H1 (cell line): Measurements from ENCODE around the gene CDYL2. TPM values are rescaled to one million over a fixed set of nuclear protein-coding genes. Genes with fewer than 3 reads are reported as not detected.

Experiments used
- CTCF ChIA-PET: fragments of 300-600 bp; sonication (Branson Sonifier 250); formaldehyde crosslinking; loops from one replicate; lab custom pipeline; 2021; ENCODE audit not compliant: partially characterized antibody; lab: Charles Lee
- POLR2A ChIA-PET: fragments of 300-600 bp; sonication (Branson Sonifier 250); formaldehyde crosslinking; loops from one replicate; lab custom pipeline; 2021; ENCODE audit warnings: inconsistent platforms; ENCODE audit not compliant: partially characterized antibody; lab: Charles Lee
- DNase-seq, 2 experiments: peaks; one replicate each; pipeline versions ENCODE4 v3.0.0 to v3.0.0-alpha.2; 2010 to 2022; ENCODE audit warnings: low spot score in 2 of 2, low read depth in 1 of 2, mixed read lengths in 1 of 2
- FAIRE-seq: peaks from 2 replicates; lab custom pipeline; 2011; peaks lifted over from hg19 to GRCh38; lab: Jason Lieb, UNC
- H2AFZ ChIP-seq: 2 replicates; pipeline ENCODE4 v1.8.1; 2012; ENCODE audit warnings: low read length, inconsistent platforms
- H2AK5ac ChIP-seq: 2 replicates; pipeline ENCODE4 v1.6.1; 2013; ENCODE audit warnings: low read depth, low read length
- H2BK120ac ChIP-seq: replicated peaks from 2 replicates; pipeline ENCODE3; 2013; ENCODE audit warnings: low read depth, low read length, inconsistent platforms
- H2BK12ac ChIP-seq: 2 replicates; pipeline ENCODE4 v1.6.1; 2013; ENCODE audit warnings: low read depth, low read length
- H2BK15ac ChIP-seq: 2 replicates; pipeline ENCODE4 v1.6.1; 2013; ENCODE audit warnings: low read length
- H2BK20ac ChIP-seq: 2 replicates; pipeline ENCODE4 v1.6.1; 2013; ENCODE audit warnings: low read length
- H2BK5ac ChIP-seq: 2 replicates; pipeline ENCODE4 v1.6.1; 2013; ENCODE audit warnings: low read depth, low read length
- H3K14ac ChIP-seq: 2 replicates; pipeline ENCODE4 v1.6.1; 2013; ENCODE audit warnings: inconsistent platforms; ENCODE audit not compliant: insufficient read length
- H3K18ac ChIP-seq: 2 replicates; pipeline ENCODE4 v1.6.1; 2013; ENCODE audit warnings: low read length; ENCODE audit errors: extremely low read depth
- H3K23ac ChIP-seq: 2 replicates; pipeline ENCODE4 v1.6.1; 2013; ENCODE audit warnings: inconsistent platforms; ENCODE audit not compliant: insufficient read length
- H3K23me2 ChIP-seq: 2 replicates; pipeline ENCODE4 v1.6.1; 2013; ENCODE audit warnings: low read depth, low read length
- H3K27ac ChIP-seq: 2 replicates; pipeline ENCODE4 v1.6.1; 2011; ENCODE audit warnings: low read depth, low read length, inconsistent platforms
- H3K27me3 ChIP-seq, 4 experiments: replicated peaks in 1 of 4; 1 replicate in 1 of 4; 2 replicates in 3 of 4; pipeline versions ENCODE4 v1.6.1 to v1.8.1; 2011 to 2013; ENCODE audit warnings: low read length in 3 of 4, mild to moderate bottlenecking in 3 of 4, inconsistent platforms in 2 of 4, mixed read lengths in 2 of 4, moderate library complexity in 1 of 4; ENCODE audit not compliant: control insufficient read depth in 3 of 4, insufficient read depth in 3 of 4; ENCODE audit errors: extremely low read depth in 1 of 4
- H3K36me3 ChIP-seq, 4 experiments: 2 replicates each; pipeline versions ENCODE4 v1.6.1 to v1.8.1; 2011 to 2013; ENCODE audit warnings: mild to moderate bottlenecking in 4 of 4, low read length in 3 of 4, moderate library complexity in 2 of 4, control low read depth in 1 of 4, inconsistent platforms in 1 of 4; ENCODE audit not compliant: insufficient read depth in 4 of 4, control insufficient read depth in 2 of 4
- H3K4ac ChIP-seq: replicated peaks from 2 replicates; pipeline ENCODE3; 2013; ENCODE audit warnings: low read length, low read depth, mixed read lengths, inconsistent platforms; ENCODE audit not compliant: insufficient read length
- H3K4me1 ChIP-seq, 4 experiments: replicated peaks in 1 of 4; 1 replicate in 1 of 4; 2 replicates in 3 of 4; pipeline versions ENCODE4 v1.6.1 to v1.8.1; 2011 to 2013; ENCODE audit warnings: low read length in 3 of 4, inconsistent platforms in 2 of 4, mixed read lengths in 1 of 4; ENCODE audit not compliant: insufficient read depth in 4 of 4, control insufficient read depth in 3 of 4
- H3K4me2 ChIP-seq, 2 experiments: 2 replicates each; pipeline versions ENCODE4 v1.6.1 to v1.8.1; 2011 to 2013; ENCODE audit warnings: low read depth in 2 of 2, low read length in 2 of 2, control low read depth in 1 of 2, inconsistent platforms in 1 of 2, mild to moderate bottlenecking in 1 of 2; ENCODE audit not compliant: insufficient read depth in 1 of 2
- H3K4me3 ChIP-seq, 4 experiments: fragments of 200-600, 300-600 bp in 1 of 4; sonication (generic), shearing (Covaris generic), sonication (Bioruptor Twin) in 1 of 4; 2 replicates each; pipeline versions ENCODE4 v1.5.1 to v1.8.1; 2011 to 2016; ENCODE audit warnings: low read length in 4 of 4, low read depth in 3 of 4, control low read depth in 2 of 4, inconsistent platforms in 2 of 4, mild to moderate bottlenecking in 2 of 4, mixed read lengths in 1 of 4, moderate library complexity in 1 of 4; ENCODE audit not compliant: insufficient read depth in 2 of 4; ENCODE audit errors: extremely low read depth in 1 of 4
- H3K56ac ChIP-seq: replicated peaks from 2 replicates; pipeline ENCODE3; 2013; ENCODE audit warnings: low read depth, mild to moderate bottlenecking, mixed read lengths, low read length, inconsistent platforms; ENCODE audit not compliant: insufficient read length
- H3K79me1 ChIP-seq: 2 replicates; pipeline ENCODE4 v1.6.1; 2013; ENCODE audit warnings: low read depth, low read length, control low read depth
- H3K79me2 ChIP-seq, 2 experiments: 2 replicates each; pipeline versions ENCODE4 v1.6.1 to v1.8.1; 2012 to 2013; ENCODE audit warnings: low read length in 2 of 2, mild to moderate bottlenecking in 2 of 2, inconsistent platforms in 1 of 2; ENCODE audit not compliant: insufficient read depth in 2 of 2, control insufficient read depth in 1 of 2
- H3K9ac ChIP-seq, 4 experiments: replicated peaks in 1 of 4; 1 replicate in 1 of 4; 2 replicates in 3 of 4; pipeline versions ENCODE4 v1.6.1 to v1.8.1; 2011 to 2013; ENCODE audit warnings: low read depth in 3 of 4, low read length in 3 of 4, control low read depth in 2 of 4, mild to moderate bottlenecking in 2 of 4, moderate library complexity in 2 of 4, inconsistent platforms in 1 of 4; ENCODE audit errors: extremely low read depth in 1 of 4
- H3K9me3 ChIP-seq, 2 experiments: 2 replicates each; pipeline versions ENCODE4 v1.6.1 to v1.8.1; 2012 to 2013; ENCODE audit warnings: mild to moderate bottlenecking in 2 of 2, moderate library complexity in 2 of 2, control low read depth in 1 of 2, inconsistent platforms in 1 of 2, low read depth in 1 of 2, low read length in 1 of 2, mixed read lengths in 1 of 2; ENCODE audit not compliant: insufficient read depth in 2 of 2
- H4K20me1 ChIP-seq, 2 experiments: replicated peaks in 1 of 2; 2 replicates each; pipeline versions ENCODE3 to v1.8.1; 2011 to 2013; ENCODE audit warnings: inconsistent platforms in 2 of 2, low read length in 2 of 2, mild to moderate bottlenecking in 1 of 2; ENCODE audit not compliant: insufficient read depth in 2 of 2, control insufficient read depth in 1 of 2
- H4K5ac ChIP-seq: 2 replicates; pipeline ENCODE4 v1.6.1; 2013; ENCODE audit warnings: low read length, low read depth, mixed read lengths, inconsistent platforms; ENCODE audit not compliant: insufficient read length
- H4K8ac ChIP-seq: 2 replicates; pipeline ENCODE4 v1.8.0; 2013; ENCODE audit warnings: mild to moderate bottlenecking, moderate library complexity, low read length, inconsistent platforms; ENCODE audit not compliant: insufficient read depth; ENCODE audit errors: extremely low read depth
- H4K91ac ChIP-seq: replicated peaks from 2 replicates; pipeline ENCODE3; 2013; ENCODE audit warnings: low read length, mixed read lengths, inconsistent platforms; ENCODE audit not compliant: insufficient read length
- CBX5 ChIP-seq: fragments of 300-800, 300-1000 bp; sonication (generic); IDR thresholded peaks from 2 replicates; pipeline ENCODE4 v1.7.1; 2016; ENCODE audit warnings: antibody characterized with exemption, low read length, low read depth
- CHD2 ChIP-seq: IDR thresholded peaks from 2 replicates; pipeline ENCODE4 v1.6.1; 2012; ENCODE audit warnings: low read length, improper control_type of control experiment
- EGR1 ChIP-seq: IDR thresholded peaks from 2 replicates; pipeline ENCODE4 v1.6.1; 2011; ENCODE audit warnings: low read depth, low read length, borderline replicate concordance
- EP300 ChIP-seq, 2 experiments: IDR thresholded peaks; 1 replicate in 1 of 2; 2 replicates in 1 of 2; pipeline ENCODE4 v1.6.1; 2011 to 2012; ENCODE audit warnings: low read depth in 2 of 2, low read length in 2 of 2, mild to moderate bottlenecking in 2 of 2, borderline replicate concordance in 1 of 2, inconsistent platforms in 1 of 2, moderate library complexity in 1 of 2
- GTF2F1 ChIP-seq: IDR thresholded peaks from 2 replicates; pipeline ENCODE4 v1.6.1; 2012; ENCODE audit warnings: low read depth, low read length, improper control_type of control experiment, borderline replicate concordance
- NRF1 ChIP-seq: IDR thresholded peaks from 2 replicates; pipeline ENCODE4 v1.6.1; 2011; ENCODE audit warnings: mild to moderate bottlenecking, low read depth, low read length, improper control_type of control experiment
- SP2 ChIP-seq: IDR thresholded peaks from 2 replicates; pipeline ENCODE4 v1.6.1; 2012; ENCODE audit warnings: mild to moderate bottlenecking, low read length, inconsistent platforms
- TBP ChIP-seq: IDR thresholded peaks from 2 replicates; pipeline ENCODE4 v1.6.1; 2011; ENCODE audit warnings: low read depth, low read length, improper control_type of control experiment
- WGBS, 2 experiments: shearing (Covaris generic) in 1 of 2; methylation state at CpG; one replicate each; pipeline versions ENCODE4 v1.1.6 to v1.1.7; 2013 to 2015; ENCODE audit warnings: low lambda C conversion rate in 2 of 2, mixed read lengths in 2 of 2, inconsistent platforms in 1 of 2, low coverage in 1 of 2, missing lambda C conversion rate in 1 of 2; ENCODE audit not compliant: insufficient replicate concordance in 2 of 2, insufficient coverage in 1 of 2, insufficient read length in 1 of 2; ENCODE audit errors: extremely low coverage in 1 of 2, missing lambda C conversion rate in 1 of 2; 5-methylcytosine and 5-hydroxymethylcytosine counted together
- polyA plus RNA-seq, 7 experiments: library from polyadenylated mRNA; depleted of rRNA in 3 of 7; stranded (reverse) in 5 of 7; unstranded in 2 of 7; fragments of >200 nt in 5 of 7; fragments of 200-250 nt in 2 of 7; gene quantifications; 1 replicate in 5 of 7; 2 replicates in 1 of 7; 4 replicates in 1 of 7; pipeline versions ENCODE4 v1.2.1 to v1.2.3, GENCODE V29; 2011 to 2013; ENCODE audit warnings: missing spikeins in 2 of 7, mixed read lengths in 2 of 7
- total RNA-seq: library from RNA; stranded (reverse); fragmentation: NEBNext Ultra II Directional; extraction: Animal tissue kit (Norgen Biotek cat#: 25700); gene quantifications from 2 replicates; pipeline ENCODE4 v1.2.1, GENCODE V29; 2021
- TF ChIP-seq, protein P1 (sequence below), 3 experiments: IDR thresholded peaks; 1 replicate in 2 of 3; 2 replicates in 1 of 3; pipeline versions ENCODE4 v1.5.1 to v1.6.1; 2011; ENCODE audit warnings: low read length in 3 of 3, mild to moderate bottlenecking in 3 of 3, inconsistent platforms in 2 of 3, low read depth in 1 of 3, moderate library complexity in 1 of 3; ENCODE audit not compliant: insufficient read depth in 1 of 3; ENCODE audit errors: control extremely low read depth in 1 of 3

The CDYL2 gene
- total and polyA plus RNA-seq, 2 of the 8 experiments (the other 6 are each of a cell fraction or from before 2014, with no cell fraction given) = 0.33 to 5.3 TPM

DNA sequence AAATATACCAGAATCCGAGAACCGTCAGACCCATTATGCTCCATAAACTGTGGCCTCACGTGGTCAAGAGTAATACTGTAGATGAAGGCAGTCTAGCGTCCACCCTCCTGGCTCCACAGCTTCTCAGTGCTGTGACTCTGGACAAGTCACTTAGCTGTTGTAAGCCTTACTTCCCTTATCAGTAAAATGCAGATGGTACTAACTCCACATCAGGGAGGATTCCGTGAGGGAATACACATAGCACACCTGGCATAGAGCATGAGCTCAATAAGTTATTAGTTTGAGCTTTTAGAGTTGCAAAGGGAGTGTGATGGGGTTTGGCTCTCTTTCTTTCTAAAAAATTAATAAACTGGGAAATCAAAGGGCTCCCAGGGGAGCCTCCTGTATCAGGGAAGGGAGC, 49.9 kb downstream of the CDYL2 start:
- Histone ChIP-seq H2BK12ac (no peak overlapping the region), H3K9me3 (peaks cover 11 to 23% of the 10 kb centered on the region in 2 experiments; a peak in 3 of 4 replicates), H4K91ac (no peak overlapping the region), H4K20me1 (no peaks in the 10 kb centered on the region), H2AK5ac (no peak overlapping the region), H2BK120ac (no peak overlapping the region), H3K4ac (no peak overlapping the region), H3K36me3 (no peaks in the 10 kb centered on the region), H2BK5ac (no peak overlapping the region), H3K23ac (no peak overlapping the region), H3K27ac (no peak overlapping the region), H3K23me2 (no peaks in the 10 kb centered on the region), H3K4me3 (no peak overlapping the region), H3K4me1 (no peaks in the 10 kb centered on the region; a peak in 1 of 7 replicates), H3K9ac (no peak overlapping the region), H3K14ac (no peak overlapping the region), H2AFZ (no peak overlapping the region), H3K27me3 (no peaks in the 10 kb centered on the region), H2BK20ac (no peak overlapping the region), H3K4me2 (no peak overlapping the region), H3K56ac (no peak overlapping the region), H2BK15ac (no peak overlapping the region), H3K18ac (no peak overlapping the region), H4K8ac (no peak overlapping the region), H3K79me1 (no peaks in the 10 kb centered on the region), H3K79me2 (no peaks in the 10 kb centered on the region), H4K5ac (no peak overlapping the region)
- ChIA-PET CTCF (no interaction called here), POLR2A (no interaction called here)
- TF ChIP-seq GTF2F1 (no peak), TBP (no peak), SP2 (no peak), EGR1 (no peak), NRF1 (no peak), CBX5 (no peak), CHD2 (no peak), EP300 (IDR thresholded peaks at IDR 0.05; ENCODE audit: borderline replicate concordance in 1 of 2, low read depth in 2 of 2, low read length in 2 of 2) (no peak)
- TF ChIP-seq, protein P1, sequence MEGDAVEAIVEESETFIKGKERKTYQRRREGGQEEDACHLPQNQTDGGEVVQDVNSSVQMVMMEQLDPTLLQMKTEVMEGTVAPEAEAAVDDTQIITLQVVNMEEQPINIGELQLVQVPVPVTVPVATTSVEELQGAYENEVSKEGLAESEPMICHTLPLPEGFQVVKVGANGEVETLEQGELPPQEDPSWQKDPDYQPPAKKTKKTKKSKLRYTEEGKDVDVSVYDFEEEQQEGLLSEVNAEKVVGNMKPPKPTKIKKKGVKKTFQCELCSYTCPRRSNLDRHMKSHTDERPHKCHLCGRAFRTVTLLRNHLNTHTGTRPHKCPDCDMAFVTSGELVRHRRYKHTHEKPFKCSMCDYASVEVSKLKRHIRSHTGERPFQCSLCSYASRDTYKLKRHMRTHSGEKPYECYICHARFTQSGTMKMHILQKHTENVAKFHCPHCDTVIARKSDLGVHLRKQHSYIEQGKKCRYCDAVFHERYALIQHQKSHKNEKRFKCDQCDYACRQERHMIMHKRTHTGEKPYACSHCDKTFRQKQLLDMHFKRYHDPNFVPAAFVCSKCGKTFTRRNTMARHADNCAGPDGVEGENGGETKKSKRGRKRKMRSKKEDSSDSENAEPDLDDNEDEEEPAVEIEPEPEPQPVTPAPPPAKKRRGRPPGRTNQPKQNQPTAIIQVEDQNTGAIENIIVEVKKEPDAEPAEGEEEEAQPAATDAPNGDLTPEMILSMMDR (IDR thresholded peaks at IDR 0.05; ENCODE audit: control extremely low read depth in 1 of 3, insufficient read depth in 1 of 3, low read depth in 1 of 3, low read length in 3 of 3) = no peak
- FAIRE-seq (no peak), DNase-seq (no peak)
- WGBS, 2 experiments = 80% methylated on average over 5 of the region's 5 CpGs; no CpG with 5 or more reads in 1 of the 2 experiments
